ENCODE results near the gene BCAR1. TPM values are rescaled to one million over a fixed set of nuclear protein-coding genes. Genes with fewer than 3 reads are reported as not detected.

Gene BCAR1
- total and polyA plus RNA-seq, 2 of the 13 experiments (the other 11 are each of a cell fraction or from before 2014, with no cell fraction given): 48.1 to 51.7 TPM

GRCh38 chr16:75282466-75283281 is 31.2 kb upstream of the BCAR1 start (continued):
- TF ChIP-seq ZBTB49 (CRISPR knock-in tag; IDR thresholded peaks at IDR 0.05; ENCODE audit: borderline replicate concordance): no peak
- TF ChIP-seq ZBTB37 (CRISPR knock-in tag; IDR thresholded peaks at IDR 0.05): no peak
- TF ChIP-seq, protein P1, sequence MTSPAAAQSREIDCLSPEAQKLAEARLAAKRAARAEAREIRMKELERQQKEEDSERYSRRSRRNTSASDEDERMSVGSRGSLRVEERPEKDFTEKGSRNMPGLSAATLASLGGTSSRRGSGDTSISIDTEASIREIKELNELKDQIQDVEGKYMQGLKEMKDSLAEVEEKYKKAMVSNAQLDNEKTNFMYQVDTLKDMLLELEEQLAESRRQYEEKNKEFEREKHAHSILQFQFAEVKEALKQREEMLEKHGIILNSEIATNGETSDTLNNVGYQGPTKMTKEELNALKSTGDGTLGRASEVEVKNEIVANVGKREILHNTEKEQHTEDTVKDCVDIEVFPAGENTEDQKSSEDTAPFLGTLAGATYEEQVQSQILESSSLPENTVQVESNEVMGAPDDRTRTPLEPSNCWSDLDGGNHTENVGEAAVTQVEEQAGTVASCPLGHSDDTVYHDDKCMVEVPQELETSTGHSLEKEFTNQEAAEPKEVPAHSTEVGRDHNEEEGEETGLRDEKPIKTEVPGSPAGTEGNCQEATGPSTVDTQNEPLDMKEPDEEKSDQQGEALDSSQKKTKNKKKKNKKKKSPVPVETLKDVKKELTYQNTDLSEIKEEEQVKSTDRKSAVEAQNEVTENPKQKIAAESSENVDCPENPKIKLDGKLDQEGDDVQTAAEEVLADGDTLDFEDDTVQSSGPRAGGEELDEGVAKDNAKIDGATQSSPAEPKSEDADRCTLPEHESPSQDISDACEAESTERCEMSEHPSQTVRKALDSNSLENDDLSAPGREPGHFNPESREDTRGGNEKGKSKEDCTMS (CRISPR knock-in tag; conservative IDR thresholded peaks at IDR 0.05): no peak
- no peak for TF ChIP-seq ZNF160 (CRISPR knock-in tag; IDR thresholded peaks at IDR 0.05)
- TF ChIP-seq ZSCAN5A (CRISPR knock-in tag; IDR thresholded peaks at IDR 0.05; ENCODE audit: borderline replicate concordance): no peak
- TF ChIP-seq, protein P2, sequence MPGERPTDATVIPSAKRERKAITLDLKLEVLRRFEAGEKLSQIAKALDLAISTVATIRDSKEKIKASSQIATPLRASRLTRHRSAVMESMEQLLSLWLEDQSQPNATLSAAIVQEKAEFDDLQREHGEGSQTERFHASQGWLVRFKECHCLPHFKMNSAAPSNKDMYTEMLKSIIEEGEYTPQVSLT (CRISPR knock-in tag; IDR thresholded peaks at IDR 0.05; ENCODE audit: borderline replicate concordance, low read depth): no peak

Measured in HepG2 (cell line).